ENCODE results near the gene WTIP. TPM values are rescaled to one million over a fixed set of nuclear protein-coding genes. Genes with fewer than 3 reads are reported as not detected.

WTIP gene
- total and polyA plus RNA-seq, 2 of the 4 experiments (the other 2 are of a cell fraction), result 30.3 to 48.9 TPM

GRCh38 chr19:34501339-34502320 lies 20.1 kb downstream of the WTIP start:
- intact Hi-C loops (cut with micrococcal nuclease) (loop anchor here (1.0 kb wide), 3 partner anchors 97 to 211 kb away; partner anchors contain the start of gene PDCD2L), in situ Hi-C loops (cut with MboI; ENCODE audit: low sequenced_read_pairs) (no loop called here), dilution Hi-C loops (cut with HindIII; ENCODE audit: low sequenced_read_pairs, unreplicated experiment) (no loop called here)
- ATAC-seq (ENCODE audit: low read depth), result peak; percentile 98
- H3K27ac ChIP-seq (ENCODE audit: insufficient read depth, low read length), result no peak overlapping the region
- H3K18ac ChIP-seq (ENCODE audit: low read depth, low read length), result no peak overlapping the region
- peak; percentile 86 for DNase-seq
- 50% methylated on average over 5 of the region's 40 CpGs; no CpG with 5 or more reads in 1 of the 2 experiments for WGBS, 2 experiments (ENCODE audit: extremely low coverage in 2 of 2, insufficient read length in 1 of 2)
- H2AFZ ChIP-seq (replicated peaks; ENCODE audit: low read length, poor library complexity), result peak overlapping the region; percentile 77
- peaks cover 0 to 12% of the 10 kb centered on the region in 2 experiments; a peak in 2 of 4 replicates for H3K79me1 ChIP-seq (ENCODE audit: low read depth in 1 of 2, low read length in 2 of 2)
- peaks cover 26% of the 10 kb centered on the region for H3K36me3 ChIP-seq (ENCODE audit: control insufficient read depth, insufficient read depth, low read length)
- H4K8ac ChIP-seq (ENCODE audit: low read depth in 2 of 2, low read length in 2 of 2), result 0 out of 4 replicates have a peak overlapping the region, but pooled peaks of 1 of the 2 experiments have one; percentile 30
- no peak overlapping the region for H3K23ac ChIP-seq (ENCODE audit: low read depth, low read length)
- H3K4me3 ChIP-seq (ENCODE audit: insufficient read depth, low read depth, low read length), result no peak overlapping the region
- TF ChIP-seq RAD21 (IDR thresholded peaks at IDR 0.05; ENCODE audit: low read length) (peak; percentile 94), CHD1 (IDR thresholded peaks at IDR 0.05; ENCODE audit: low read depth, low read length) (no peak), POLR2A (IDR thresholded peaks at IDR 0.05; ENCODE audit: low read depth, low read length) (peak; percentile 38; the same call in 1 of the 2 replicates), SMC3 (IDR thresholded peaks at IDR 0.05; ENCODE audit: low read depth, low read length) (peak; percentile 92), USF2 (IDR thresholded peaks at IDR 0.05; ENCODE audit: low read depth, low read length) (0 out of 2 replicates have a peak, but pooled peaks have one; percentile 20), NFE2L2 (IDR thresholded peaks at IDR 0.05; ENCODE audit: low read depth, low read length) (no peak), MAZ (IDR thresholded peaks at IDR 0.05; ENCODE audit: borderline replicate concordance, low read depth, low read length) (peak; percentile 60; the same call in 1 of the 2 replicates), FOS (IDR thresholded peaks at IDR 0.05; ENCODE audit: low read depth, low read length) (peak; percentile 16; the same call in 1 of the 2 replicates), CTCF (conservative IDR thresholded peaks at IDR 0.05; ENCODE audit: low read depth, low read length) (peak; percentile 100)
- H4K20me1 ChIP-seq (ENCODE audit: insufficient read depth, low read length), result peaks cover 18% of the 10 kb centered on the region
- ChIA-PET CTCF (interaction anchor here (0.6 to 1.0 kb wide), 2 partner anchors 28 to 354 kb away, joined by 3 read pairs; no protein-coding TSS in a partner anchor), POLR2A (ENCODE audit: unreplicated experiment) (no interaction called here)
- no peak overlapping the region for H2BK120ac ChIP-seq (ENCODE audit: low read depth, low read length)
- no peak overlapping the region for H4K91ac ChIP-seq (ENCODE audit: insufficient read depth, low read depth, low read length)
- H3K4me2 ChIP-seq (ENCODE audit: low read depth, low read length), result no peak overlapping the region
- H3K27me3 ChIP-seq (ENCODE audit: control insufficient read depth, insufficient read depth, low read length), result no peaks in the 10 kb centered on the region
- H3K9me1 ChIP-seq (ENCODE audit: insufficient read depth, low read length), result 0 out of 2 replicates have a peak, but pooled peaks cover 4% of the 10 kb centered on the region
- H3K9me3 ChIP-seq (ENCODE audit: control insufficient read depth, insufficient read depth, low read length), result no peaks in the 10 kb centered on the region
- no peak overlapping the region for H3K9ac ChIP-seq (ENCODE audit: low read depth, low read length)
- H2BK15ac ChIP-seq (ENCODE audit: low read depth, low read length), result no peak overlapping the region
- no peak overlapping the region for H2AK5ac ChIP-seq (ENCODE audit: low read depth, low read length)
- no peak overlapping the region for H4K5ac ChIP-seq (ENCODE audit: low read depth, low read length)
- H3K4me1 ChIP-seq (ENCODE audit: control insufficient read depth, insufficient read depth, low read length), result peaks cover 7% of the 10 kb centered on the region; the same call in 1 of the 2 replicates
- H3K14ac ChIP-seq (replicated peaks; ENCODE audit: low read depth, low read length), result no peak overlapping the region
- no TSS peak for BruUV-seq (replicated peaks)
- peak overlapping the region; percentile 82 for H2AK9ac ChIP-seq (replicated peaks; ENCODE audit: low read depth, low read length, poor library complexity)
- no peak overlapping the region for H3K56ac ChIP-seq (ENCODE audit: extremely low read depth, insufficient read depth, low read length)
- H2BK20ac ChIP-seq (ENCODE audit: low read depth, low read length), result no peak overlapping the region
- H2BK5ac ChIP-seq (ENCODE audit: low read depth, low read length, poor library complexity, severe bottlenecking), result no peak overlapping the region
- no peak overlapping the region for H3K4ac ChIP-seq (ENCODE audit: low read depth, low read length)
